ENCODE measurements around the gene CCDC170. TPM values are rescaled to one million over a fixed set of nuclear protein-coding genes. Genes with fewer than 3 reads are reported as not detected.

The CCDC170 gene
- total RNA-seq, 1 donor from 2014 or later = 4.5 TPM

- intact Hi-C loops (cut with DNase I) = no loop called here
- no peak for DNase-seq (ENCODE audit: low spot score)
- no peak for ATAC-seq
Measured at GRCh38 chr6:151592449-151593159, 98.8 kb downstream of the CCDC170 start.

GRCh38 chr6:151609146-151609902 lies 115.5 kb downstream of the CCDC170 start:
- DNase-seq (ENCODE audit: low spot score) = no peak
- peak; percentile 94 for ATAC-seq
- intact Hi-C loops (cut with DNase I) = no loop called here

- no peak for ATAC-seq
- DNase-seq (ENCODE audit: low spot score) = no peak
Measured at GRCh38 chr6:151610326-151610725, 116.5 kb downstream of the CCDC170 start.

GRCh38 chr6:151614630-151615029 lies 120.8 kb downstream of the CCDC170 start:
- intact Hi-C loops (cut with DNase I) = no loop called here
- DNase-seq (ENCODE audit: low spot score) (no peak), ATAC-seq (peak; percentile 58)

More at GRCh38 chr6:151610326-151610725, 116.5 kb downstream of the CCDC170 start:
- intact Hi-C loops (cut with DNase I) = no loop called here

GRCh38 chr6:151616091-151616513 lies 122.3 kb downstream of the CCDC170 start:
- DNase-seq (ENCODE audit: low spot score) = no peak
- ATAC-seq = peak; percentile 23
- intact Hi-C loops (cut with DNase I) = no loop called here

- no peak for DNase-seq (ENCODE audit: low spot score)
- intact Hi-C loops (cut with DNase I) = no loop called here
- ATAC-seq = no peak
Measured at GRCh38 chr6:151616600-151616999, 122.8 kb downstream of the CCDC170 start.

GRCh38 chr6:151617539-151617938 lies 123.7 kb downstream of the CCDC170 start:
- DNase-seq (ENCODE audit: low spot score) = no peak
- intact Hi-C loops (cut with DNase I) = no loop called here
- ATAC-seq = peak; percentile 46

- ATAC-seq (no peak), DNase-seq (ENCODE audit: low spot score) (no peak)
- intact Hi-C loops (cut with DNase I) = no loop called here
Measured at GRCh38 chr6:151618717-151619116, 124.9 kb downstream of the CCDC170 start.

- no peak for DNase-seq (ENCODE audit: low spot score)
- no peak for ATAC-seq
- intact Hi-C loops (cut with DNase I) = no loop called here
Measured at GRCh38 chr6:151620179-151620578, 126.4 kb downstream of the CCDC170 start.

GRCh38 chr6:151624071-151624470 lies 130.3 kb downstream of the CCDC170 start:
- intact Hi-C loops (cut with DNase I) = no loop called here
- DNase-seq (ENCODE audit: low spot score) (no peak), ATAC-seq (no peak)

GRCh38 chr6:151624481-151624880 lies 130.7 kb downstream of the CCDC170 start:
- intact Hi-C loops (cut with DNase I) = no loop called here
- ATAC-seq = no peak
- DNase-seq (ENCODE audit: low spot score) = no peak

- no peak for DNase-seq (ENCODE audit: low spot score)
- intact Hi-C loops (cut with DNase I) = no loop called here
- ATAC-seq = no peak
Measured at GRCh38 chr6:151624900-151625536, 131.2 kb downstream of the CCDC170 start.

GRCh38 chr6:151627689-151628444 lies 134.1 kb downstream of the CCDC170 start:
- intact Hi-C loops (cut with DNase I) = no loop called here
- DNase-seq (ENCODE audit: low spot score) (no peak), ATAC-seq (no peak)

- intact Hi-C loops (cut with DNase I) = no loop called here
- ATAC-seq (no peak), DNase-seq (ENCODE audit: low spot score) (no peak)
Measured at GRCh38 chr6:151629791-151630190, 136.0 kb downstream of the CCDC170 start.

- ATAC-seq (peak; percentile 79), DNase-seq (ENCODE audit: low spot score) (no peak)
- intact Hi-C loops (cut with DNase I) = no loop called here
Measured at GRCh38 chr6:151630387-151630786, 136.6 kb downstream of the CCDC170 start.

GRCh38 chr6:151630991-151631655 lies 137.3 kb downstream of the CCDC170 start:
- intact Hi-C loops (cut with DNase I) = no loop called here
- peak; percentile 72 for ATAC-seq
- no peak for DNase-seq (ENCODE audit: low spot score)

- no peak for ATAC-seq
- intact Hi-C loops (cut with DNase I) = no loop called here
- no peak for DNase-seq (ENCODE audit: low spot score)
Measured at GRCh38 chr6:151632415-151632987, 138.7 kb downstream of the CCDC170 start.

- no peak for DNase-seq (ENCODE audit: low spot score)
- intact Hi-C loops (cut with DNase I) = no loop called here
- ATAC-seq = no peak
Measured at GRCh38 chr6:151633526-151634335, 139.9 kb downstream of the CCDC170 start.
